ENCODE data around the gene FILIP1. TPM values are rescaled to one million over a fixed set of nuclear protein-coding genes. Genes with fewer than 3 reads are reported as not detected.

Gene FILIP1
- total RNA-seq, 4 donors from 2014 or later, result 41.7 to 53.3 (median 48.4) TPM

GRCh38 chr6:75249837-75250236 is 243.8 kb downstream of the FILIP1 start:
- no peak overlapping the region for H3K27ac ChIP-seq (replicated peaks in 1 of 4)
- TF ChIP-seq POLR2AphosphoS5 (IDR thresholded peaks at IDR 0.05) (no peak), CTCF (IDR thresholded peaks at IDR 0.05) (no peak), EP300 (IDR thresholded peaks at IDR 0.05) (no peak), POLR2A (IDR thresholded peaks at IDR 0.05; ENCODE audit: low read depth) (no peak)
- H3K27me3 ChIP-seq, result no peaks in the 10 kb centered on the region
- no peak for DNase-seq (ENCODE audit: extremely low spot score)
- peaks cover 0 to 3% (median under 1%) of the 10 kb centered on the region in 4 donors for H3K4me1 ChIP-seq
- intact Hi-C loops (cut with DNase I), result no loop called here
- no peak overlapping the region for H3K4me3 ChIP-seq
- H3K9me3 ChIP-seq, result no peaks in the 10 kb centered on the region
- peaks cover 0 to 22% (median 8%) of the 10 kb centered on the region in 4 donors for H3K36me3 ChIP-seq

- TF ChIP-seq CTCF (IDR thresholded peaks at IDR 0.05), result no peak
- no peak overlapping the region for H3K27ac ChIP-seq (replicated peaks in 1 of 4)
- no peak for DNase-seq (ENCODE audit: extremely low spot score)
- no peaks in the 10 kb centered on the region for H3K9me3 ChIP-seq
- 64% methylated on average over 2 of the region's 2 CpGs for WGBS
- H3K4me1 ChIP-seq, result peaks cover 13 to 24% (median 24%) of the 10 kb centered on the region in 4 donors
- H3K4me3 ChIP-seq, result no peak overlapping the region
- peaks cover 0 to 4% (median 0%) of the 10 kb centered on the region in 4 donors for H3K36me3 ChIP-seq
- H3K27me3 ChIP-seq, result no peaks in the 10 kb centered on the region
- intact Hi-C loops (cut with DNase I), result no loop called here
Measured at GRCh38 chr6:75246386-75246785, 247.2 kb downstream of the FILIP1 start.

GRCh38 chr6:75244063-75244584 is 249.5 kb downstream of the FILIP1 start:
- Histone ChIP-seq H3K9me3 (no peaks in the 10 kb centered on the region), H3K27ac (replicated peaks in 1 of 4) (peak overlapping the region; percentile 90 to 93 (median 92)), H3K4me3 (peak overlapping the region; percentile 70 to 86 (median 76)), H3K4me1 (peaks cover 15 to 38% (median 32%) of the 10 kb centered on the region in 4 donors), H3K36me3 (peaks cover 8 to 21% (median 14%) of the 10 kb centered on the region in 4 donors), H3K27me3 (no peaks in the 10 kb centered on the region)
- no peak for DNase-seq (ENCODE audit: extremely low spot score)
- 20% methylated on average over 15 of the region's 15 CpGs for WGBS
- intact Hi-C loops (cut with DNase I), result no loop called here
- TF ChIP-seq POLR2AphosphoS5 (IDR thresholded peaks at IDR 0.05) (no peak), EP300 (IDR thresholded peaks at IDR 0.05) (no peak), POLR2A (IDR thresholded peaks at IDR 0.05; ENCODE audit: low read depth) (no peak), CTCF (IDR thresholded peaks at IDR 0.05) (no peak)

GRCh38 chr6:75243333-75244062 is 250.1 kb downstream of the FILIP1 start, which contains the start of gene COX7A2:
Gene COX7A2, minus strand, starts transcription at chr6:75243801. Its CDS starts 67 bp downstream, at chr6:75243734.
- Histone ChIP-seq H3K27me3 (no peaks in the 10 kb centered on the region), H3K36me3 (peaks cover 11 to 27% (median 21%) of the 10 kb centered on the region in 4 donors), H3K9me3 (no peaks in the 10 kb centered on the region), H3K27ac (replicated peaks in 1 of 4) (peak within 1 kb of the TSS; percentile 90 to 93 (median 92)), H3K4me1 (peaks cover 15 to 38% (median 32%) of the 10 kb centered on the region in 4 donors), H3K4me3 (peak within 1 kb of the TSS; percentile 70 to 86 (median 76))
- peak; percentile 97 for DNase-seq (ENCODE audit: extremely low spot score)
- TF ChIP-seq CTCF (IDR thresholded peaks at IDR 0.05) (no peak), POLR2A (IDR thresholded peaks at IDR 0.05; ENCODE audit: low read depth) (peak; percentile 27), EP300 (IDR thresholded peaks at IDR 0.05) (no peak), POLR2AphosphoS5 (IDR thresholded peaks at IDR 0.05) (peak; percentile 96 to 97)
- intact Hi-C loops (cut with DNase I), result no loop called here
- WGBS, result under 1% methylated on average over 31 of the region's 36 CpGs

Small RNA genes within 50 kb of the gene (small RNA-seq; reads per million reads assigned to genes)
- gene MIR4463, result 0 reads per million in 3 donors
- gene RF00012, result 0 reads per million in 3 donors
- 0 reads per million in 3 donors for gene RNU1-34P

Other genes with a start within 250 kb of the FILIP1 start
- 100 to 1,000 TPM; 126 to 480 (median 300) TPM for gene COX7A2, start 250.0 kb downstream of the FILIP1 start, total RNA-seq
- gene TMEM30A, start 209.0 kb downstream of the FILIP1 start, total RNA-seq, result 100 to 1,000 TPM in 1 of 4 donors, 10 to 100 TPM in 3; 87.6 to 102 (median 91.9) TPM
- gene SENP6, start 108.1 kb upstream of the FILIP1 start, total RNA-seq, result 100 to 1,000 TPM in 3 of 4 donors, 10 to 100 TPM in 1; 91.8 to 145 (median 107) TPM